HCT116 (cell line): ENCODE results near the gene RAD51C.

Experiments
- CBX3 ChIP-seq: IDR thresholded peaks from 2 replicates; pipeline ENCODE4 v1.6.1; 2012; ENCODE audit warnings: low read depth
- CEBPB ChIP-seq: IDR thresholded peaks from 2 replicates; pipeline ENCODE4 v1.6.1; 2012; ENCODE audit warnings: low read depth
- CTCF ChIP-seq, 3 experiments: fragments of 200-600 bp in 1 of 3; sonication (generic) in 1 of 3; IDR thresholded peaks in 2 of 3; conservative IDR thresholded peaks in 1 of 3; 2 replicates each; pipeline ENCODE4 v1.5.1; 2012 to 2017; ENCODE audit warnings: low read depth in 2 of 3, low read length in 2 of 3, antibody characterized with exemption in 1 of 3, borderline replicate concordance in 1 of 3, control low read depth in 1 of 3, mild to moderate bottlenecking in 1 of 3, mixed read lengths in 1 of 3, mixed run types in 1 of 3, moderate library complexity in 1 of 3; ENCODE audit not compliant: insufficient read depth in 1 of 3
- EGR1 ChIP-seq: IDR thresholded peaks from 2 replicates; pipeline ENCODE4 v1.6.1; 2012; ENCODE audit warnings: low read depth
- EZH2 ChIP-seq: fragments of 200-600 bp; sonication (generic); IDR thresholded peaks from 2 replicates; pipeline ENCODE4 v1.6.1; 2017; ENCODE audit warnings: antibody characterized with exemption, mixed run types
- JUND ChIP-seq: IDR thresholded peaks from 2 replicates; pipeline ENCODE4 v1.6.1; 2012
- POLR2A ChIP-seq: IDR thresholded peaks from 2 replicates; pipeline ENCODE4 v1.7.0; 2011; ENCODE audit warnings: borderline replicate concordance; ENCODE audit not compliant: insufficient read depth, insufficient read length; ENCODE audit errors: extremely low read depth
- POLR2AphosphoS5 ChIP-seq: IDR thresholded peaks from 2 replicates; pipeline ENCODE4 v1.6.1; 2011; ENCODE audit warnings: mild to moderate bottlenecking, low read depth, low read length, moderate library complexity
- SRF ChIP-seq: IDR thresholded peaks from 2 replicates; pipeline ENCODE4 v1.6.1; 2012; ENCODE audit warnings: low read depth
- TF ChIP-seq, protein P1 (sequence below): IDR thresholded peaks from 2 replicates; pipeline ENCODE4 v1.6.1; 2011; ENCODE audit warnings: mild to moderate bottlenecking, low read length, moderate library complexity; ENCODE audit not compliant: insufficient replicate concordance; ENCODE audit errors: extremely low read depth
- TF ChIP-seq, protein P2 (sequence below): IDR thresholded peaks from 2 replicates; pipeline ENCODE4 v1.6.1; 2012

GRCh38 chr17:58734040-58734439, 41.6 kb downstream of the RAD51C start:
- no peak for TF ChIP-seq EGR1
- TF ChIP-seq CTCF (IDR thresholded peaks at IDR 0.05 in 2 of 3, conservative IDR thresholded peaks at IDR 0.05 in 1 of 3; ENCODE audit: borderline replicate concordance in 1 of 3, insufficient read depth in 1 of 3, low read depth in 2 of 3, low read length in 2 of 3) = no peak
- no peak for TF ChIP-seq JUND
- no peak for TF ChIP-seq CEBPB
- TF ChIP-seq EZH2 = no peak
- no peak for TF ChIP-seq POLR2A
- TF ChIP-seq CBX3 = no peak
- TF ChIP-seq, protein P1, sequence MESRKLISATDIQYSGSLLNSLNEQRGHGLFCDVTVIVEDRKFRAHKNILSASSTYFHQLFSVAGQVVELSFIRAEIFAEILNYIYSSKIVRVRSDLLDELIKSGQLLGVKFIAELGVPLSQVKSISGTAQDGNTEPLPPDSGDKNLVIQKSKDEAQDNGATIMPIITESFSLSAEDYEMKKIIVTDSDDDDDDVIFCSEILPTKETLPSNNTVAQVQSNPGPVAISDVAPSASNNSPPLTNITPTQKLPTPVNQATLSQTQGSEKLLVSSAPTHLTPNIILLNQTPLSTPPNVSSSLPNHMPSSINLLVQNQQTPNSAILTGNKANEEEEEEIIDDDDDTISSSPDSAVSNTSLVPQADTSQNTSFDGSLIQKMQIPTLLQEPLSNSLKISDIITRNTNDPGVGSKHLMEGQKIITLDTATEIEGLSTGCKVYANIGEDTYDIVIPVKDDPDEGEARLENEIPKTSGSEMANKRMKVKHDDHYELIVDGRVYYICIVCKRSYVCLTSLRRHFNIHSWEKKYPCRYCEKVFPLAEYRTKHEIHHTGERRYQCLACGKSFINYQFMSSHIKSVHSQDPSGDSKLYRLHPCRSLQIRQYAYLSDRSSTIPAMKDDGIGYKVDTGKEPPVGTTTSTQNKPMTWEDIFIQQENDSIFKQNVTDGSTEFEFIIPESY = no peak
- no peak for TF ChIP-seq SRF
- TF ChIP-seq, protein P2, sequence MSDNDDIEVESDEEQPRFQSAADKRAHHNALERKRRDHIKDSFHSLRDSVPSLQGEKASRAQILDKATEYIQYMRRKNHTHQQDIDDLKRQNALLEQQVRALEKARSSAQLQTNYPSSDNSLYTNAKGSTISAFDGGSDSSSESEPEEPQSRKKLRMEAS = no peak
- no peak for TF ChIP-seq POLR2AphosphoS5
